ENCODE results near the gene NR1D1.

Gene NR1D1

DNA sequence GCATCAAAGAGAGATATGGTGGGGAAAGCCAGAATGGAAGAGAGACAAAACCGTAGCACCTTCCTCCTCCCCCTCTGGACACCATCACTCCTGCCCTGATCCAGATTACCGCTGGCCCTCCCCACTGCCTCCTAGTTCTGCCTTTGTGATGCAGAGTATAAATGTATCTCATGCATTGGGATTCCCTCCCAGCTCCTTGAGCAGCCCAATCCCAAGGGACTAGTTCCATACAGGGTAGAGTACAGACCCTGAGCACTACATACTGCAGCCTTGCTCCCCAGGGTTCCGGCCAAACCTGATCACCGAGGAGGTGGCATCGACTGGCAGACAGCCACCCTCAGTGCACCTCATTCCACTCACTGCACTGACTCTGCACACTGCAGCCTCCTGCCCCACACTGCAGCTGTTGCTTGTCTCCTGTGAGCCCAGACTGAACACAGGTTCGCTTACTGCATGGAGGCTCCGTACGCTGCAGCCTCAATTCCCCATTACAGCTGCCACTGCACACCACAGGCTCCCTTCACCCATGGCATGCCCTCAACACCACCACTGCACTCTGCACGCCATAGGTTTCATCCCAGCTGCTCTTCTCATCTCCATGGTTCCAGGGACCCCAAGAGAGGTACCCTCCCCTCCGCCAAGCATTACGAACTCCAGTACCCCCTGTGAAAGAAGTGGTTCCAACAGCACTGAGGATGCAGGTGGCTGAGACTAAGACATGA is 39.3 kb downstream of the NR1D1 start:
- no peak overlapping the region for H3K27ac ChIP-seq
- no peak for TF ChIP-seq ZFX (IDR thresholded peaks at IDR 0.05)
- TF ChIP-seq, protein P1, sequence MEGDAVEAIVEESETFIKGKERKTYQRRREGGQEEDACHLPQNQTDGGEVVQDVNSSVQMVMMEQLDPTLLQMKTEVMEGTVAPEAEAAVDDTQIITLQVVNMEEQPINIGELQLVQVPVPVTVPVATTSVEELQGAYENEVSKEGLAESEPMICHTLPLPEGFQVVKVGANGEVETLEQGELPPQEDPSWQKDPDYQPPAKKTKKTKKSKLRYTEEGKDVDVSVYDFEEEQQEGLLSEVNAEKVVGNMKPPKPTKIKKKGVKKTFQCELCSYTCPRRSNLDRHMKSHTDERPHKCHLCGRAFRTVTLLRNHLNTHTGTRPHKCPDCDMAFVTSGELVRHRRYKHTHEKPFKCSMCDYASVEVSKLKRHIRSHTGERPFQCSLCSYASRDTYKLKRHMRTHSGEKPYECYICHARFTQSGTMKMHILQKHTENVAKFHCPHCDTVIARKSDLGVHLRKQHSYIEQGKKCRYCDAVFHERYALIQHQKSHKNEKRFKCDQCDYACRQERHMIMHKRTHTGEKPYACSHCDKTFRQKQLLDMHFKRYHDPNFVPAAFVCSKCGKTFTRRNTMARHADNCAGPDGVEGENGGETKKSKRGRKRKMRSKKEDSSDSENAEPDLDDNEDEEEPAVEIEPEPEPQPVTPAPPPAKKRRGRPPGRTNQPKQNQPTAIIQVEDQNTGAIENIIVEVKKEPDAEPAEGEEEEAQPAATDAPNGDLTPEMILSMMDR (conservative IDR thresholded peaks at IDR 0.05): no peak

DNA sequence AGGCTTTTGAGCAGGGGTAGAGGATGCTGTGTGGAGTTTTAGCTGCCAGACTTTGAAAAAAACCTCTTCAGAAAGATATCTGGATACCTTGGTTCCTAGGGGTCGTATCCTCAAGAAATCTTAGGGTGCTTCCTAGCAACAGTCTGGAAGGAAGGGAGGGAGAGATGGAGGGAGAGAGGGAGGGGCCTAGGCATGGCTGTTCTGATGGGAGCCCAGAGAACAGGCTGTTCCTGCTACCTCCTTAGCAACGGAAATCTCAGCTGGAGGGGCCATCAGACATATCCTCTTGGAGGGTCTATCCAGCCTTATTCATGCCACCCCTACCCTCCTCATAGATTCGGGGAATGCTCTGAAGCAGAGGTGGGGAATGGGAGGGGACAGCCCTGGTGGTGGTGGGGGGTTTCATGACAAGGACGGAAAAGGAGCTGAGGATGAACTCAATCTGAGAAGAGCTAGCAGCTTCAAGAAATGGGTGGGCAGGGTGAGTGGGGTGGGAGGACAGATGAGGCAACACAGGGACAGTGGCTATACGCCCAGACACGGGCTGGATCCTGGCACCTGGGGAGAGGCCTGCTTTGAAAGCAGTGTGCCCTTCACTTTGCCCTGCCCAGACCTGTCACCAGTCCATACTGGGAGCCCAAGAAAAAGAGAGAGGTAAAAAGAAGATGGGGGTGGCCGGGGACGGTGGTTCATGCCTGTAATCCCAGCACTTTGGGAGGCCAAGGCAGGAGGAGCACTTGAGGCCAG is 40.5 kb downstream of the NR1D1 start:
- no peak overlapping the region for H3K27ac ChIP-seq
- TF ChIP-seq, protein P1 (conservative IDR thresholded peaks at IDR 0.05): no peak
- no peak for TF ChIP-seq ZFX (IDR thresholded peaks at IDR 0.05)

DNA sequence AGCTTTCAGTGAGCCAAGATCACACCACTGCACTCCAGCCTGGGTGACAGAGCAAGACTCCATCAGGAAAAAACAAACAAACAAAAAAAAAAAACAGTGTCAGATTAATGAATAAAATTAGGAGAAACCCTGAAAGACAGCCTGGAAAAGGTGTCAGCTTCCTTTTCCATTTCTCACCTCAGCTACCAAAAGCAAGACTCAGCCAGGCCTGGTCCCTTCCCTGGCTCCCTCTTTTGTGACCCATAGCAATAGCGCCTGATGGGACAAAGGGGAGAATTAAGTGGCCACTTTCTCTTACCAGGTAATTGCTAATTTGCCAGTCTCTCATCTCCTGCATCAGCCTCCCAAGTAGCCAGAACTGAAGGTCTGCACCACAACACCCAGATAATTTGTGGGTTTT is 41.5 kb downstream of the NR1D1 start:
- TF ChIP-seq, protein P1 (conservative IDR thresholded peaks at IDR 0.05): no peak
- TF ChIP-seq ZFX (IDR thresholded peaks at IDR 0.05): no peak
- H3K27ac ChIP-seq: no peak overlapping the region

DNA sequence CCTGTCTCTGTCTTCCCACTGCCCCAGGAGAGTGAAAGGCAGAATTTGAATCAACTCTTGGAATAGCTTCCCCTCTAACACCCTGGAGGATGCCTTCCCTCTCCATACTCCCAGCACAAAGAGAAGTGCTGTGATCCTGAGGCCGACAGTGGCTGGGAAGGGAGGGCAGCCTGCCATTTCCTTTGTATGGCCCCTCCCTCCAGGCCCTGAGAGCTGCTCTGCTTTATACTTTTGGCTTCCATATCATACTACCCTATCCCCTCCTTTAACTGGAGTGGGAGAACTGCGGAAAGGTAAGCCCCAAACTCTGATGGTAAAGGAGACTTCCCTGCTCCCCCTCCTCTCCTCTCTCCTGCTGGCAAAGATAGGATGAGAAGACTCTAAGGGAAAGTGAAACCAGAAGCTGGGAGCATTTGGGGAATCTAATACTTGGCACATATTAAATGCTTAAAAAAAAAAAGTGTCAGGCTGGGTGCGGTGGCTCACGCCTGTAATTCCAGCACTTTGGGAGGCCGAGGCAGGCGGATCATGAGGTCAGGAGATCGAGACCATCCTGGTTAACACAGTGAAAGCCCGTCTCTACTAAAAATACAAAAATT is 42.1 kb downstream of the NR1D1 start:
- no peak overlapping the region for H3K27ac ChIP-seq
- TF ChIP-seq, protein P1 (conservative IDR thresholded peaks at IDR 0.05): no peak
- no peak for TF ChIP-seq ZFX (IDR thresholded peaks at IDR 0.05)

DNA sequence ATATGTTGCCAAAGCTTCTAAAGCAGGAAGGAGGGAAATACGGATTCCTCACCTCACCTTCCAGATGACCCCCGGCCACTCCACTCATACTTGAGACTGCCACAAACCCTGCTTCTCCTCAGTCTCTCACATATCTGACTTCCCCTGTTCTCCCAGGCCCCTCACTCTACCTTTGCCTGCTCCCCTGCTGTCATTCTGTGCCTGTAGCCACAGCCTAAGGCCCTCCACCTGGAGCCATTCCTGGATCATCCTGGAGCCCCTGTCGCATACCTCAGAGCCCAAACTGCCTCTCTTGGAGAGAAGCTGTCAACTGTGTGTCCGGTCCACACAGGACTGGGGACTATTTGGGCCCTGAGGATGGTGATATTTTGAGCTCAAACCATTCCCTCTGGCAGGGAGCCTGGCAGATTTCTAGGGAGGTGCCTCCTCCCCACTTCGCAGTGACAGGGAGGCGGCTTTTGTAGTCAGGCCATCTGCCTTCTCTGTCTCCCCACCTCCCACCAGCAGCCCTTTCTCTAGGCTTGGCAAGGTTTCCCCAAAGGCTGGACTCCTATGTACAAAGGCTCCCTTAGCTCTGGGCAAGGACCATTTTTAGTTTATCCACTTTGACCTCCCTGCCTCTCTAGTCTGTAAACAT is 43.9 kb downstream of the NR1D1 start:
- TF ChIP-seq ZFX (IDR thresholded peaks at IDR 0.05): no peak
- TF ChIP-seq, protein P1 (conservative IDR thresholded peaks at IDR 0.05): no peak
- H3K27ac ChIP-seq: no peak overlapping the region
